IMR-90 (cell line): ENCODE data around the gene RBBP8. TPM values are rescaled to one million over a fixed set of nuclear protein-coding genes. Genes with fewer than 3 reads are reported as not detected.

Experiments
- ATAC-seq: fragments of 200-7000 bp; cut with Tn5 transposase; 2 replicates; pipeline ENCODE4 v1.9.1; 2020; ENCODE audit warnings: low read depth, mild to moderate bottlenecking, moderate library complexity
- BruUV-seq: library from RNA; stranded (reverse); fragments of 400-500 nt; replicated peaks from 2 replicates; lab custom pipeline; 2021; lab: Mats Ljungman, UMichigan
- CTCF ChIA-PET: fragments of 300-600 bp; formaldehyde crosslinking; extraction: SDS; loops from one replicate; lab custom pipeline; 2021; ENCODE audit warnings: antibody characterized with exemption; lab: Yijun Ruan, JAX
- POLR2A ChIA-PET: fragments of 300-600 bp; sonication (Branson Sonifier 250); formaldehyde crosslinking; loops from one replicate; lab custom pipeline; 2022; ENCODE audit warnings: antibody characterized with exemption; ENCODE audit not compliant: unreplicated experiment; lab: Charles Lee
- DNase-seq: peaks from one replicate; pipeline ENCODE4 v3.0.0; 2013
- H2AFZ ChIP-seq: replicated peaks from 2 replicates; pipeline ENCODE3; 2013; ENCODE audit warnings: low read length, mild to moderate bottlenecking; ENCODE audit not compliant: poor library complexity
- H2AK5ac ChIP-seq: 2 replicates; pipeline ENCODE4 v1.6.1; 2013; ENCODE audit warnings: low read depth, low read length, inconsistent platforms
- H2AK9ac ChIP-seq: replicated peaks from 2 replicates; pipeline ENCODE3; 2013; ENCODE audit warnings: mild to moderate bottlenecking, low read depth, low read length, moderate library complexity; ENCODE audit not compliant: poor library complexity
- H2BK120ac ChIP-seq: 2 replicates; pipeline ENCODE4 v1.6.1; 2013; ENCODE audit warnings: low read depth, low read length, inconsistent platforms
- H2BK15ac ChIP-seq: 3 replicates; pipeline ENCODE4 v1.6.1; 2013; ENCODE audit warnings: low read depth, low read length, inconsistent platforms
- H2BK20ac ChIP-seq: 2 replicates; pipeline ENCODE4 v1.6.1; 2013; ENCODE audit warnings: low read depth, mild to moderate bottlenecking, inconsistent platforms, low read length, moderate library complexity
- H2BK5ac ChIP-seq: 2 replicates; pipeline ENCODE4 v1.6.1; 2013; ENCODE audit warnings: mild to moderate bottlenecking, low read depth, low read length, inconsistent platforms; ENCODE audit not compliant: poor library complexity, severe bottlenecking
- H3K14ac ChIP-seq: replicated peaks from 2 replicates; pipeline ENCODE4 v1.6.1; 2013; ENCODE audit warnings: low read depth, low read length, inconsistent platforms
- H3K18ac ChIP-seq: 2 replicates; pipeline ENCODE4 v1.6.1; 2013; ENCODE audit warnings: low read depth, low read length, control low read depth
- H3K23ac ChIP-seq: 2 replicates; pipeline ENCODE4 v1.6.1; 2013; ENCODE audit warnings: low read depth, low read length, inconsistent platforms
- H3K27ac ChIP-seq: 2 replicates; pipeline ENCODE4 v1.5.1; 2013; ENCODE audit warnings: mild to moderate bottlenecking, control low read depth, low read length; ENCODE audit not compliant: insufficient read depth
- H3K27me3 ChIP-seq: 2 replicates; pipeline ENCODE4 v1.6.1; 2013; ENCODE audit warnings: low read length; ENCODE audit not compliant: control insufficient read depth, insufficient read depth
- H3K36me3 ChIP-seq: 2 replicates; pipeline ENCODE4 v1.6.1; 2013; ENCODE audit warnings: low read length, mixed read lengths; ENCODE audit not compliant: control insufficient read depth, insufficient read depth
- H3K4ac ChIP-seq: 2 replicates; pipeline ENCODE4 v1.6.1; 2013; ENCODE audit warnings: low read depth, low read length, inconsistent platforms
- H3K4me1 ChIP-seq: 2 replicates; pipeline ENCODE4 v1.6.1; 2013; ENCODE audit warnings: low read length, mixed read lengths; ENCODE audit not compliant: control insufficient read depth, insufficient read depth
- H3K4me2 ChIP-seq: 2 replicates; pipeline ENCODE4 v1.6.1; 2013; ENCODE audit warnings: low read depth, mild to moderate bottlenecking, control low read depth, low read length, moderate library complexity
- H3K4me3 ChIP-seq: 2 replicates; pipeline ENCODE4 v1.5.1; 2013; ENCODE audit warnings: low read depth, mild to moderate bottlenecking, control low read depth, low read length, moderate library complexity; ENCODE audit not compliant: insufficient read depth
- H3K56ac ChIP-seq: 2 replicates; pipeline ENCODE4 v1.6.1; 2013; ENCODE audit warnings: low read length, inconsistent platforms; ENCODE audit not compliant: insufficient read depth; ENCODE audit errors: extremely low read depth
- H3K79me1 ChIP-seq, 2 experiments: 2 replicates each; pipeline ENCODE4 v1.6.1; 2013; ENCODE audit warnings: low read length in 2 of 2, inconsistent platforms in 1 of 2, low read depth in 1 of 2
- H3K9ac ChIP-seq: 2 replicates; pipeline ENCODE4 v1.6.1; 2013; ENCODE audit warnings: low read depth, low read length, control low read depth
- H3K9me1 ChIP-seq: 2 replicates; pipeline ENCODE4 v1.6.1; 2013; ENCODE audit warnings: low read length, inconsistent platforms; ENCODE audit not compliant: insufficient read depth
- H3K9me3 ChIP-seq: 2 replicates; pipeline ENCODE4 v1.6.1; 2013; ENCODE audit warnings: low read length; ENCODE audit not compliant: control insufficient read depth, insufficient read depth
- H4K20me1 ChIP-seq: 2 replicates; pipeline ENCODE4 v1.6.1; 2013; ENCODE audit warnings: low read length, inconsistent platforms; ENCODE audit not compliant: insufficient read depth
- H4K5ac ChIP-seq: 2 replicates; pipeline ENCODE4 v1.6.1; 2013; ENCODE audit warnings: mild to moderate bottlenecking, low read depth, low read length, control low read depth
- H4K8ac ChIP-seq, 2 experiments: 2 replicates each; pipeline ENCODE4 v1.6.1; 2013; ENCODE audit warnings: low read depth in 2 of 2, low read length in 2 of 2, control low read depth in 1 of 2, inconsistent platforms in 1 of 2
- H4K91ac ChIP-seq: 2 replicates; pipeline ENCODE4 v1.6.1; 2013; ENCODE audit warnings: low read depth, low read length, inconsistent platforms; ENCODE audit not compliant: insufficient read depth
- BHLHE40 ChIP-seq: fragments of 150-350 bp; IDR thresholded peaks from 2 replicates; pipeline ENCODE4 v1.6.1; 2016; ENCODE audit warnings: mild to moderate bottlenecking, low read depth, low read length
- CEBPB ChIP-seq: IDR thresholded peaks from 2 replicates; pipeline ENCODE4 v1.6.1; 2012; ENCODE audit warnings: low read depth, low read length, improper control_type of control experiment
- CHD1 ChIP-seq: IDR thresholded peaks from 2 replicates; pipeline ENCODE4 v1.6.1; 2012; ENCODE audit warnings: low read depth, low read length, improper control_type of control experiment
- FOS ChIP-seq: fragments of 150-350 bp; IDR thresholded peaks from 2 replicates; pipeline ENCODE4 v1.6.1; 2016; ENCODE audit warnings: low read depth, low read length
- MAFK ChIP-seq: IDR thresholded peaks from 2 replicates; pipeline ENCODE4 v1.6.1; 2012; ENCODE audit warnings: low read depth, low read length, improper control_type of control experiment
- MAZ ChIP-seq: IDR thresholded peaks from 2 replicates; pipeline ENCODE4 v1.6.1; 2012; ENCODE audit warnings: low read depth, mild to moderate bottlenecking, low read length, improper control_type of control experiment, moderate library complexity, borderline replicate concordance
- MXI1 ChIP-seq: IDR thresholded peaks from 2 replicates; pipeline ENCODE4 v1.6.1; 2012; ENCODE audit warnings: low read depth, mild to moderate bottlenecking, low read length, moderate library complexity, borderline replicate concordance
- NFE2L2 ChIP-seq: fragments of 150-350 bp; IDR thresholded peaks from 2 replicates; pipeline ENCODE4 v1.6.1; 2016; ENCODE audit warnings: low read depth, mild to moderate bottlenecking, low read length
- POLR2A ChIP-seq: IDR thresholded peaks from 2 replicates; pipeline ENCODE4 v1.6.1; 2012; ENCODE audit warnings: mild to moderate bottlenecking, low read depth, low read length
- RAD21 ChIP-seq: IDR thresholded peaks from 2 replicates; pipeline ENCODE4 v1.6.1; 2012; ENCODE audit warnings: low read length, improper control_type of control experiment
- RCOR1 ChIP-seq: IDR thresholded peaks from 2 replicates; pipeline ENCODE4 v1.6.1; 2012; ENCODE audit warnings: mild to moderate bottlenecking, low read length, improper control_type of control experiment; ENCODE audit not compliant: insufficient replicate concordance
- RFX5 ChIP-seq: IDR thresholded peaks from 2 replicates; pipeline ENCODE4 v1.8.0; 2012; ENCODE audit warnings: low read depth, mild to moderate bottlenecking, low read length, moderate library complexity
- SMC3 ChIP-seq: fragments of 150-350 bp; IDR thresholded peaks from 2 replicates; pipeline ENCODE4 v1.6.1; 2016; ENCODE audit warnings: low read depth, mild to moderate bottlenecking, antibody characterized with exemption, low read length, moderate library complexity
- USF2 ChIP-seq: fragments of 150-350 bp; IDR thresholded peaks from 2 replicates; pipeline ENCODE4 v1.6.1; 2017; ENCODE audit warnings: mild to moderate bottlenecking, antibody characterized with exemption, low read length, low read depth
- WGBS, 2 experiments: methylation state at CpG; one replicate each; pipeline versions ENCODE4 v1.1.5 to v1.1.7; 2013; ENCODE audit warnings: missing lambda C conversion rate in 2 of 2; ENCODE audit not compliant: insufficient read length in 1 of 2; ENCODE audit errors: extremely low coverage in 2 of 2; 5-methylcytosine and 5-hydroxymethylcytosine counted together
- dilution Hi-C: fragments of 300-500 bp; cut with HindIII; formaldehyde crosslinking; loops from one replicate; pipeline ENCODE4 v1.14.3; 2018; ENCODE audit warnings: low sequenced_read_pairs; ENCODE audit not compliant: unreplicated experiment
- in situ Hi-C: fragments of 300-500 bp; cut with MboI; formaldehyde crosslinking; loops from 3 replicates; pipeline ENCODE4 v1.14.3; 2019; ENCODE audit warnings: low sequenced_read_pairs, inconsistent platforms, mixed read lengths
- intact Hi-C: fragments of 100-400 bp; cut with micrococcal nuclease; formaldehyde crosslinking; loops from 2 replicates; pipeline ENCODE4 v1.10.0; 2022
- polyA plus RNA-seq, 3 experiments: library from polyadenylated mRNA; depleted of rRNA; stranded (reverse); fragments of >200 nt; gene quantifications; 2 replicates each; pipeline ENCODE4 v1.2.3, GENCODE V29; 2012; ENCODE audit warnings: low replicate concordance in 1 of 3
- total RNA-seq: library from RNA; depleted of rRNA; stranded (reverse); fragments of >200 nt; gene quantifications from 2 replicates; pipeline ENCODE4 v1.2.3, GENCODE V29; 2012
- TF ChIP-seq, protein P1 (sequence below): conservative IDR thresholded peaks from 2 replicates; pipeline ENCODE4 v1.5.1; 2012; ENCODE audit warnings: mild to moderate bottlenecking, low read depth, low read length, improper control_type of control experiment
- TF ChIP-seq, protein P2 (sequence below): fragments of 150-350 bp; IDR thresholded peaks from 2 replicates; pipeline ENCODE4 v1.6.1; 2016; ENCODE audit warnings: low read depth, mild to moderate bottlenecking, low read length, moderate library complexity, borderline replicate concordance

Gene RBBP8
- total and polyA plus RNA-seq, 2 of the 4 experiments (the other 2 are of a cell fraction), result 12.0 to 21.1 TPM

DNA sequence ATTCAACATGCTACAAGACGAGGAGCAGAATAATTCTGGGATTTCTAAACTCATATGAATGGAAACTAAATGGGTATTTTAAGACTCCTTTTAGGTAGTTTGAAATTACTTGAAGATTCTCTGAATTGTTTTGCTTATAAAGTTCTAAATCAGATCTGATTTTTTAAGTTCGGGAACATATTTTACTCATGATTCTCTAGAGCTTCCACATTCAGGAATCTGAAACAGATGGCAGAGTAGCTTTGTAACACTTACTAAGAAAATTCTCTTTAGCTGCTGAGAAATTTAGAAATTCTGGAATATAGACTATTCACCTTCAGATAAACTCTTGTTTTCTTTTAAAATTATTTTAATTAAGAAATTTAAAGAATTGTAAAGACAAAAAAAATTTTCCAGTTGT lies 13.7 kb downstream of the RBBP8 start:
- CTCF ChIA-PET, result no interaction called here
- in situ Hi-C loops (no loop called here), dilution Hi-C loops (no loop called here), intact Hi-C loops (no loop called here)
- Histone ChIP-seq H3K4ac (no peak overlapping the region), H3K4me1 (no peaks in the 10 kb centered on the region), H2AK9ac (no peak overlapping the region), H4K20me1 (no peaks in the 10 kb centered on the region), H3K18ac (no peak overlapping the region), H3K56ac (no peak overlapping the region), H3K9ac (no peak overlapping the region), H4K91ac (no peak overlapping the region), H3K14ac (no peak overlapping the region), H2AK5ac (no peak overlapping the region), H3K9me3 (no peaks in the 10 kb centered on the region), H3K79me1 (peaks cover 7 to 9% of the 10 kb centered on the region in 2 experiments), H3K27ac (no peak overlapping the region), H2BK15ac (no peak overlapping the region), H2BK120ac (no peak overlapping the region), H3K4me2 (no peak overlapping the region), H3K23ac (no peak overlapping the region), H2BK20ac (no peak overlapping the region), H4K8ac (no peak overlapping the region), H2BK5ac (no peak overlapping the region), H4K5ac (no peak overlapping the region), H3K4me3 (no peak overlapping the region), H3K27me3 (no peaks in the 10 kb centered on the region), H3K9me1 (no peaks in the 10 kb centered on the region), H2AFZ (no peak overlapping the region), H3K36me3 (peaks cover 4% of the 10 kb centered on the region)
- POLR2A ChIA-PET, result no interaction called here
- ATAC-seq (no peak; the same call in 1 of the 2 replicates), DNase-seq (peak; percentile 16)
- TF ChIP-seq, protein P1, sequence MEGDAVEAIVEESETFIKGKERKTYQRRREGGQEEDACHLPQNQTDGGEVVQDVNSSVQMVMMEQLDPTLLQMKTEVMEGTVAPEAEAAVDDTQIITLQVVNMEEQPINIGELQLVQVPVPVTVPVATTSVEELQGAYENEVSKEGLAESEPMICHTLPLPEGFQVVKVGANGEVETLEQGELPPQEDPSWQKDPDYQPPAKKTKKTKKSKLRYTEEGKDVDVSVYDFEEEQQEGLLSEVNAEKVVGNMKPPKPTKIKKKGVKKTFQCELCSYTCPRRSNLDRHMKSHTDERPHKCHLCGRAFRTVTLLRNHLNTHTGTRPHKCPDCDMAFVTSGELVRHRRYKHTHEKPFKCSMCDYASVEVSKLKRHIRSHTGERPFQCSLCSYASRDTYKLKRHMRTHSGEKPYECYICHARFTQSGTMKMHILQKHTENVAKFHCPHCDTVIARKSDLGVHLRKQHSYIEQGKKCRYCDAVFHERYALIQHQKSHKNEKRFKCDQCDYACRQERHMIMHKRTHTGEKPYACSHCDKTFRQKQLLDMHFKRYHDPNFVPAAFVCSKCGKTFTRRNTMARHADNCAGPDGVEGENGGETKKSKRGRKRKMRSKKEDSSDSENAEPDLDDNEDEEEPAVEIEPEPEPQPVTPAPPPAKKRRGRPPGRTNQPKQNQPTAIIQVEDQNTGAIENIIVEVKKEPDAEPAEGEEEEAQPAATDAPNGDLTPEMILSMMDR, result no peak
- no peak for TF ChIP-seq NFE2L2
- TF ChIP-seq RFX5, result no peak
- no peak for TF ChIP-seq FOS
- TF ChIP-seq MAZ, result no peak
- no peak for TF ChIP-seq MAFK
- TF ChIP-seq CEBPB, result no peak
- no peak for TF ChIP-seq MXI1
- no peak for TF ChIP-seq USF2
- no peak for TF ChIP-seq BHLHE40
- TF ChIP-seq POLR2A, result no peak
- no peak for TF ChIP-seq RCOR1
- TF ChIP-seq CHD1, result no peak
- no peak for TF ChIP-seq SMC3
- TF ChIP-seq RAD21, result no peak
- TF ChIP-seq, protein P2, sequence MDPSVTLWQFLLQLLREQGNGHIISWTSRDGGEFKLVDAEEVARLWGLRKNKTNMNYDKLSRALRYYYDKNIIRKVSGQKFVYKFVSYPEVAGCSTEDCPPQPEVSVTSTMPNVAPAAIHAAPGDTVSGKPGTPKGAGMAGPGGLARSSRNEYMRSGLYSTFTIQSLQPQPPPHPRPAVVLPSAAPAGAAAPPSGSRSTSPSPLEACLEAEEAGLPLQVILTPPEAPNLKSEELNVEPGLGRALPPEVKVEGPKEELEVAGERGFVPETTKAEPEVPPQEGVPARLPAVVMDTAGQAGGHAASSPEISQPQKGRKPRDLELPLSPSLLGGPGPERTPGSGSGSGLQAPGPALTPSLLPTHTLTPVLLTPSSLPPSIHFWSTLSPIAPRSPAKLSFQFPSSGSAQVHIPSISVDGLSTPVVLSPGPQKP, result no peak
- no TSS peak for BruUV-seq
- no CpG with 5 or more reads among the region's 2 CpGs for WGBS, 2 experiments
